ENCODE measurements around the gene PID1.

PID1 gene

DNA sequence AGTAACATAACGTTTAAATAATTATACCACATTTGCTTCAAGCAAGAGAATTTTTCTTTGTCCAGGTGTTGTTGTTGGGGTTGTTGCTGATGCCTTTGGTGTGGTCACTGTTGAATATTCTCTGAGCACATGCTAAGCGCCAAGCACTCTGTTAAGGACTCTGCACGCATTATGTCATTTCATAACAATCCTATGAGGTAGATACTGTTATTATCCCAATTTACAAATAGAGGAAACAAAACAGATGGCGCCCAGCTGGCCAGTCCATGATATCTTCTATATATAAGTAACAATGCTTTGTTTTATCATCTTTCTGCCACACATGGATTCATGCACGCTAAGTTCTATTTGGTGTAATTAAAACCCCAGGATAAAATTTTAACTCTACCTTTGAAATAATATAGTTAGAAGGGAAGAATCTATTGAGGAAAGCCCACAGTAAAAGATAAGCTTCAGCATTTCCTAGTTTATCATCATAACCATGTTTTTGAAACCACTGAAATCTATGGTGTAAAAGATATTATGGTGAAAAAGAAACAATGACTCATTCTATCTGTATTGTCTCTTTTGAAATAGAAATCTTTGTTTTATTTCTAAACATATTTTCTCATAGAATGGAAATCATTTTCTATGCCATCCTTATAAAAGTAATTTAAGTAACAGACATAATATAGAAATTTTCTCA lies 199.7 kb downstream of the PID1 start:
- DNase-seq (ENCODE audit: low spot score): no peak

DNA sequence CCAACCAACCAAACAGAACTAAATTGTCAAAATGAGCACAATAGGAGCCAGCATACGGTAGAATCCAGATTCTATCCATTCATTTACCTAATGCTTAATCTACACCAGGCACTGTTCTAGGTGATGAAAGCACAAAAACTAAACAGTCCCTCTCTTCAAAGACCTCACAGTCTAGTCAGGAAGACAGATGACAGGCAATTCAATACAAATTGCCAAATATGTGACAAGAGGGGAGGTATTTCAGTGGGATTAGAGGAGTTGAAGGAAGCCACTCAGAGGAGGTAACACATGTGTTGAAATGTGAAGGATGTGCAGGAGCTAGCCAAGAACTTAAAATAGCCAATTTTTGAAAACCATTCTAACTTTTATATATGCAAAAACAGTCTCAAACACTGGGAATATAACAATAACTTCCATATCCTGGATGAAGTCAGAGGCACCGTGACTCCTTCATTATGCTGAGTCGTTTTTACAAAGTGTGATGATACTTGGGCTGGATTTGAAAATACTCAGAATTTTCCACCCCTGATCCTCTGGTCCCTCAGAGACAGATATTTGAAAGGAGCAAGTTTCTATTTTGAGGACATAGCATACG lies 204.9 kb downstream of the PID1 start:
- DNase-seq (ENCODE audit: low spot score): no peak

DNA sequence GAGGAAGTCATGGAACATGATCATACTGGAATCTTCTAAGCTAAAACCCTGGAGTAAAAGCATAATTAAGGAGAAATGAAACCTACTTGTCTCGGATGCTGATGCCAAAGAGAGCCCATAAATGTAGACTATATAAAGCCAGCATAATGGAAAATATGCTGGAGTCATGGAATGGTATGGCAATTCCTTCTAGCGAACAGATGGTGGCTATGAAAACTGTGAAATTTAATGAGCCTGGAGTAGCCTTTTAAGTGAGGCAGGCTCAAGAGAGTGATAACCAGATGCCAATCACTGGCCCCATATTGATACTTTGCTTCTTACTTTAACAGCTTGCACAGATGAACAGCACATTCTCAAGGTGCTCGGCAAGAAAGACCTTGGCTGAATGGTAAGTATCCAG lies 206.3 kb downstream of the PID1 start:
- DNase-seq (ENCODE audit: low spot score): no peak

DNA sequence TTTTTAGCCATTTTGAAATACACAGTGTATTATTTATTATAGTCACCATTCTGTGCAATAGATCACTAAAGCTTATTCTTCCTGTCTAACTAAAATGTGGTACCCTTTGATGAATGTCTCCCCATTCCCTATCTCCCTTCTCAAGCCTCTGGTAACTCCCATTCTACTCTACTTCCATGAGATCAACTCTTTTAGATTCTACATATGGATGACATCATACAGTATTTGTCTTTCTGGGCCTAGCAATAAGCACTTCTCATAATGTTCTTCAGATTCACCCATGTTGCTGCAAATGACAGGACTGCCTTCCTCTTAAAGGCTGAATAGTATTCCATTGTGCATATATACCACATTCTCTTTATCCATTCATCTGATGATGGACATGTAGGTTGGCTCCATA lies 210.9 kb downstream of the PID1 start:
- no peak for DNase-seq (ENCODE audit: low spot score)

DNA sequence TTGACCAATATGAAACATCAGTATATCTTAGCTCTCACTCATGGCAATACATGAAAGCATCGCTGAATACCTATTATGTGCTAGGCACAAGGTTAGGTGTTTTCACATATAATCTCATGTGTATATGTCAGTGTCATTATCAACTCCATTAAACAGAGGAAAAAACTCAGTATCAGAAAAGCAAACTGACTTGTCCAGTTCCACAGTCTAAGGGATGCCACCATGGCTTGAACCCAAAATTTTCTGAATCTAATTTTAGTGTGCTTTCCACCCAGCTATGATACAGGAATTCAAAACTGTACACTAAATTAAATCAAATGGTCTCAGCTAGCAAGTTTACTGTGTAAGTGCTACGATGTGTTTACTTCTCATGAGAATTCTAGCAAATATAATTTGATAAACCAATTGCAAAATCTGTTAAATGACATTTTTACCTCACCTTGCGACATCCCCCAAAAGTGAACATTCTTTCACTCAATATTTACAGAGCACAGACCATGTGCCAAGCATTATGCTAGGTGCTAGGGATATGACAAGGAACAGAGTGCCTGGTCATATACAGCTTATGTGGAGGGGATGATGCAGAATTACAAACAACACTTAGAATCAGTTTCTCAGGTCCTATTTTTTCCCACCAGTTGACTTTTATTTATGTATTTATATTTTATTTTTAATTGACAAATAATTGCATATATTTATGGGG lies 211.6 kb downstream of the PID1 start:
- DNase-seq (ENCODE audit: low spot score): no peak

DNA sequence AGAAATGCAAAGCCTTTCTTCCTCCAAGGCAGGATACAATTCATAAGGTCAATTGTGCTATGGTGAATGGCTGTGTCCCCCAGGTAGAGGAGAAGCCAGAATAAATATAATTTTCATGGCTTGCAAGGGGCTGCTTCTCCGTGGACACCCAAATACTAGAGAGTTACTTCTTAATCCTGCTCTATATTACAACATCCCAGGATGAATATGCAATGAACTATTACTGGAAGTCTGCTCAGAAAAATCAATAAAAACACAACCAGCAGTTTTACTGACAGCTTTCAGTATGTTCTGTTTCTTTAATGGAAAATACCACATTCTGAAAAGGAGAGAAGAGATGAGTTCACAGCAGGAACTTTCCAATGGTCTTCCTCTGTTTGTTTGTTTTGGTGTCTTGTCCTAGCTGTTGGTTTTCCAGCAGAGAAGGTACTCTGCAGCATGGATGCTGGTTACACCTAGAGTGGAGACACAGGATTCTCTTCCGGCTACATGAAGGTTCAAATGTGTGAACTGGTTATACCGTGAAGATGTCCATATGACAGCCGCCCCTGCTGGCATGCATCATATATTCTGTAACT lies 213.0 kb downstream of the PID1 start:
- DNase-seq (ENCODE audit: low spot score): no peak

DNA sequence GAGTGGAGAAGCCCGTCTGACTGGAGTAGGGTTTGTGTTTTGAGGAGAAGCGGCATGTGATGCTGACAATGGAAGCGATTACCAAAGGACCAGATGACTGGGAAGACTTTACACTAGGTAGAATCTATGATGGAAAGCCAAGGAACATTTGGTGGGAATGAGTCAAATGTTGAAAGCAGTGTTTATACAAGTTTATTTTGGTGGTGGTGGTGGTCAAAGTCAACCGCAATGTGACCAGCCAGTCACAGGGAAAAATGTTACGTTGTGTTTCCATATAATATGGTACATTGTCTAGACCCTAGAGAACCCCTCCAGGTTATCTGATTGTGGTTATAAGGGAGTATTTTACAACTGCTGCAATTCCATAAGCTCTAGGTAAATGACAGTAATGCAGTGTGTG lies 216.8 kb downstream of the PID1 start:
- no peak for DNase-seq (ENCODE audit: low spot score)

DNA sequence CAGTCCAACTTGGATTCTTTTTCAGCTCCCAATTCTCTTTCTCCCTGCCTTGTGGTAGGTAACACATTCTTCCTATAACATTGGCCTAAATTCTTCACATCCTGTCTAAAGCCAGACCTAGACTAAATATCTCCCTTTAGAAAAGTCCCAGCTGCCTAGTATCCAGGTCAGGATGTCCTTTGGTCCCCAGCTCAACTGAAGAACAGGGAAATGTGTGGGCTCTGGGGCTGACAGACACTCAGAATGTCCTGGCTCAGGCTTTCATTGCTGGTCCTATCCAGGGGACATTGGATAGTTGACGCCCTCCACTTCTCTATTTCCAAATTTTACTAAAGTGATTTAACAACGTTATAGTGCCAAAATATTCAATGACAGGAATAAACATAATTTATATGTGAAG lies 219.3 kb downstream of the PID1 start:
- no peak for DNase-seq (ENCODE audit: low spot score)

DNA sequence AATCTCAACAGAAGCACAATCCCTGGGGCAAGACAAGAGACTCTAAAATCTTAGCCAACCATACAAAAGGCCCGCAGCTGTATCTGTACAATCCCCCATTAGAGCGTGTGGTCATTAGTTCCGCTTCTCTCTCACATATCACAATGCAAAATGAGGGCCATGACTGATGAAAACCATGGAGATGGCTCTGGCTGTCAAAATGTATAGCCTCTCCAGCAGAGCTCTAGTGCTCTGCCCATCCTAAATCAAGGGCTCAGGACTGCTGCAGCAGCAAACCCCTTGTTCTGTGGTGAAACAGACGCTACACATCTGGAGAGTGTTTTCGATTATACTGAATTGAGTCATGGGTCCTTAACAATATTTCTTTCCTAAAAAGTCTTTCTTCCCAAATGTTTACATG lies 221.0 kb downstream of the PID1 start:
- no peak for DNase-seq (ENCODE audit: low spot score)

DNA sequence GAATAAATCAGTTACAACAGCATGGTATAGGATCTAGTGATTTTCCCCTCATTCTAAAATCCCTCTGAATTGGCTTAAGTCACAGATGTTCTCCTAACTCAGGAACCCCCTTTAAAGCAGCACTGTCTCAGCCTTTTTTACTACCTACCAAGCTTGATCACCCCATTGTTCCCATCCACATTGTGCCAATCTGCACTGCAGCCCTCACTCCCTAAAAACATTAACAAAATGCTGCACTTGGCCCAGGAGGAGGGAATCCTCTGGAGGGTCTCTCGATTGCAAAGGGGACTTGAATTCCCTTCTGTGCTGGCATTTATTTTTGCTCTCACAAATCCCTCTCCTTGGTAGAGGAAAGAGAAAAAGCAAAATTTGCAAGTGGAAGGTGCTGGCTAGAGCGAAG lies 223.0 kb downstream of the PID1 start:
- no peak for DNase-seq (ENCODE audit: low spot score)

DNA sequence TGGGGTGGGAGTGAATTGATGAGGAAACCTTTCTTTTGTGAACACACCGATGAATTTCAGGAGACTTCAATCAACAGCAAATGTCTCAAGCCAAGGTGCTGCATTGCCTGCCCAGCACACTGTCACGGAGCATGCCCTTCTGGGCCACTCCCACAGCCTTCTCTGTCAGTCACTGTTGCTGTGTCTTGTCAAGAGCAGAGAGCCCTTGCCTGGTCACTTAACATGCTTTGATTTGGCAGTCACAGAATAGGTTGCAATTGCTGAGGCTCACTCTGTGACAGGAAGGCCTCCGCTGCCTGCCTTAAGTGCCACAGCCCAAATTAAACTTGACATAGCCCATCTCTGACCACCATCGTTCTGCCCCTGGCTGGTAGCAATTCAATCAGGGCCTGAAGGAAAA lies 225.4 kb downstream of the PID1 start:
- no peak for DNase-seq (ENCODE audit: low spot score)

DNA sequence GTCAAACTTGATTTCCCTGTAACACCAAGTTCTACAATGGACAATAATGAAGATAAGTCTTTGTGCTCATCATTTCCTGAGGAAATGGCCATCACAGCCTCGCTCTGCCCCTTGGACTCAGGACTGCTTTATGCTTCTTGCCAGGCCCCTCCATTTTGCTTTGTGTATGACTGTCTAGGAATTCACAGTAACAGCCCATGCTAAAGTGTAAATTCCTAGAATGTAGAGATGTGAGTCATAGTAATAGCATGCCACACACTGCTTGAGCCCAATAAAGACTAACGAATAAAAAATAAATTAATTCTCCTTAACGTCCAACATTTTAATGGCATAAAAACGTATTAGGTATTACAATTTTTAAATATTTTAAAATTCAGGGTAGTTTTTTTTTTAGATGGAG lies 226.5 kb downstream of the PID1 start:
- no peak for DNase-seq (ENCODE audit: low spot score)

DNA sequence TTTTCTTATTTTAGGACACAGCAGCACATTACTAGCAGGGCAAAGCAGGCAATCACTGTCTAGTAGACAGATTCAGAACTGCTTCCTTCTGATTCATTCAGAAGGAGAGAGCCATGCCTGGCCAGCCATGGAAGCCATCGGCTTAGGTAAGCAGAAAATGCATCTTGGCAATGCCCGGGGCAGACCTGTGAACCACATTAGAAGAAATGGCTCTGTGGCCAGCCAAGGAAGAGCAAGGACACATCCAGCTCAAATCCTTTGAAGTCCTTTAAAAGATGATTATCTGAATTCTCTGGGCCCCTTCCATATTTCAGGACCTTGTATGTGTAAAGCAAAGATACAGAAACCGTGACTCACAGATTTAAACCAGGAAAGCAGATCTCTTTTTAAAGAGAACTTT lies 227.4 kb downstream of the PID1 start:
- no peak for DNase-seq (ENCODE audit: low spot score)

DNA sequence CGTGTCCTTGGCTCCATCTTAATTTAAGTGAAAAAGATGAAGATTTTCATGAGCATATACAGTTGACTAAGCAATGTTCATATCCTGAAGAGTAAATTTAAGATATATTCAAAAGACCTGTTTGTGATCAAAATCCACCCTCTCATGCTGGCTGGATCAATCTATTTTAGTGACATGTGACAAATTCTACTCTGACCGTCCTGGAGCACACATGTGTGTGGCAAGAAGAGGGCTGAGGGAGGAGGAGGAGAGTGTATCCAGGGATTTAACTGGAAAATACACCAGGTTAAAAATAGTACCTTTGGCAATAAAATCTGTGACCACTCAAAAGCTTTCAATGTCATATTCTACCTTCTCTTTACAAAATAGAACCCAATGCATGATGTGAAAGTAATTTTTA lies 228.7 kb downstream of the PID1 start:
- no peak for DNase-seq (ENCODE audit: low spot score)

DNA sequence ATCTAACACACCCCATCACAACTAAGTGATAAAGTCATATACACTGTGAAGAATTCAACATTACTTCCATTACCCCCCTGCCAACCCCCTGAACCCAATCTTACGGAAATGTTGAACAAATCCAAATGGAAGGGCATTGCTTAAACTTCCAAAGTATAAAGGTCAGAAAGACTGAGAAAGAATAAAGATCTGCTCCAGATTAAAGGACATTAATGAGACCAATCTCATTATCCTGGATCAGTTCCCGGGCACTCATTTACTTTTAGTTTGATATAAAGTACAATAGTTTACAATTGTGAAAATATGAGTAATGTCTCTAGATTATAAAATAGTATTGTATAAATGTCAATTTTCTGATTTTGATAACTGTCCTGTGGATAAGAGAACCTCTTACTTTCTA lies 229.4 kb downstream of the PID1 start:
- no peak for DNase-seq (ENCODE audit: low spot score)

DNA sequence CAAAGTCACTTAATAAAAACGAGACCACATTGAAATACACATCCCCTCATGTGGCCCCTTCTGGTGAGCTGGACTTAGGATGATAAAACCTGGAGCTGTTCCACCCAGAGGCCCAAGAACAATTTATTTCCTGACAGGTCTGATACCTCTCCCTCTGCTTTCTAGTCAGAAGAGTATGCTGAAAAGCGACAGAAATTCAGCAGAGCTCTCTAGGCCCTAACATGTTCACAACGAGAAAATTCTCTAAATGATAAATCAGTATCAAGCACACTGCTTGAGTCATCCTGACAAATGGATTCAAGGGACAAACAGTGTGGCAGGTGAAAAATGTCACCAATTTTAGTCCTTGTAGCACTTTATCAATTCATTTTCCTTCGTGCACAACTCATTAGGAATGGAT lies 233.5 kb downstream of the PID1 start:
- no peak for DNase-seq (ENCODE audit: low spot score)

DNA sequence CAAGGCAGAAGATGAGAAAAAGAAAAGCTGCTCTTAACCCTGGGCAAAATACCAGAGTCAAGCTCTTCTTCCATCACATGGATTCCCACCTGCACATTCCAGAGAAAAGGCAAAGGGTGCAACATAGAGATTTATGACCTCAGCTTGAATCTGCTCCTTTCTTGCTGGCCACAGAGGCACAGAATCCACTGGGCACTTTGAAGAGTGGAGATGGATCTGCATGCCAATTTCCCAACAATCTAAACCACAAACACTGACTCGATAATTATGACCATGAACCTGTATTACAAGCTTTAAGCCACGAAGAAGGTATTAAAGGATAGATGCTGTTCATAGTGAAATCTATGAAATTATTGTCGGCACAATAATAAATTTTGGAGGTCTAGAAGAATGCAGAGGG lies 237.3 kb downstream of the PID1 start:
- no peak for DNase-seq (ENCODE audit: low spot score)

DNA sequence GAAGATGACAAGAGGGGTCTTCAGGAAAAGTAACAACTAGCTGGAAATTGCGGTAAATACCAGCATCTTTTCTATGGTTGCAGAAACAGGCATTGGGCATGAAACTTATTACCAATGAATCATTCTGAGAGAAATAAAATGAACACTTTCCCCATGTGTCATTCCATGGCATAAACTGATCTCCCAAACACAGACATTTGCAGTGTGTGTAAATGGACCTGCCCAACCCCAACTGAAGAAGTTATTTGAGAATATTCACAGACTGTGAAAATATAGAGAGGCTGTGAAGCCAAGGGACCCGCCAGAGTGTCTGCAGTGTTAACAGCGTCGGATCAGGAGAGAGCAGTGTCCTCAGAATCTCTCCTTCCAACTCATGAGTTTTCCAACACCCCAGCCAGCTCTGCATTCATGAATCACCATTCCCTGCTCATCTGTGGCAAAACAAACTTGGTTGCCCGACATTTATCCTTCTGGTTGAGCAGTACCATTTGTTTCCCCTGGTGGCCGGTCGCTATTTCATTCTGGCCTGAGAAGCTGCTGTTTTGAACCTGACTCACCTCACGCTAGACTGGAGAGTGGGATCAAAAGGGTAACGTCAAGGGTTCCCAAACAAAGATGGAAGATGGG lies 238.4 kb downstream of the PID1 start:
- no peak for DNase-seq (ENCODE audit: low spot score)

DNA sequence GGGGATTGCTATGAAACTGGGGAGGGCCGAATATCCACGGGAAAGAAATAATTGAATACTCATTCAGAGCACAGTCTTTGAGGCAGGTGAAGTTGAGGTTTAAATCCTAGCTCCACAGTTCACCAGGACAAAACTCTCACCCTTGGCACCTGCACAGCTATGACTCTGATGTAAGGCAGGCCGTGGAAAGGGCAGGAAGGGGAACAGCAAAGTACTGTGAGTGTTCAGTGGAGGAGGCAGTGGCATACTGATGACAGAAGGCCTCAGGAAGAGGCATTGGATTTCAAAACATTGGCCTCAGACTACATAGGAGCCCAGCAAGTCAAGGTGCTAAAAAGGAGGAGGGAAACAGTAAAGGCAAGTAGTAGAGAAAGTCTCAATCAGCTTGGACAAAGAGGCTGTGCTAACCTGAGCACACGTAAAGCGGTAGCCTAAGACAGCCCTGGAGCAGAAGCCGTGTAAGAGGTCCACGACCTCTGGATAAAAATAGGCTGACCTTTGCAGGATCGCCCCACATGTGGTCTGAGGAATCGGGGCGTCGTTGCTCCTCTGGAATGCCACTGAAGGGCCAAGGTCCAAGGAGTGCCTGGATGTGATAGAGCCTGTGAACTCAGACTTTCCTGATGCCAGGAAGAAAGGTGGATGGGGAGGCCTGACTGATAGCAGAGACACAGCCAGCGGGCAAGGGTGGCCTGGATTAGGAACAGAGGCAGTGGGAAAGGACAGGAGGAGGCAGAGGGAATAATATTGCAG lies 243.6 kb downstream of the PID1 start:
- no peak for DNase-seq (ENCODE audit: low spot score)

DNA sequence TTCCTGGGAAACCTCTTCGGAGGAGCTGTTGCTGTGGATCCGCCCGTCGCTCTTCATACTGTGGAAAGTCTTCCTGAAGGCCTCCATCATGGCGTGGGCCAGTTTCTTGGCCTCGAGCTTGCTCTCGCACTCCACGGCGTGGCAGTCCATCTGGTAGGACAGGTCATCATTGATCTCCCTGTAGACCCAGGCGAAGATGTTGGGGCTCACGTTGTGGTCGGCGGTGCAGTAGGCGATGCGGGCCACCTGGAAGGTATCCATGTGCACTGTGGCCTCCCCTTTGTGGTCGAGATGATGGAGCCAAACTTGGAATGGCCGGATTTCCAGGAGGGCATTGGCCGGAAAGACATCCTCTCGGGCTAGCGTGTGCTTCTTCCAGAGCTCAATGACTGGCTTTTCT lies 245.4 kb downstream of the PID1 start:
- no peak for DNase-seq (ENCODE audit: low spot score)

DNA sequence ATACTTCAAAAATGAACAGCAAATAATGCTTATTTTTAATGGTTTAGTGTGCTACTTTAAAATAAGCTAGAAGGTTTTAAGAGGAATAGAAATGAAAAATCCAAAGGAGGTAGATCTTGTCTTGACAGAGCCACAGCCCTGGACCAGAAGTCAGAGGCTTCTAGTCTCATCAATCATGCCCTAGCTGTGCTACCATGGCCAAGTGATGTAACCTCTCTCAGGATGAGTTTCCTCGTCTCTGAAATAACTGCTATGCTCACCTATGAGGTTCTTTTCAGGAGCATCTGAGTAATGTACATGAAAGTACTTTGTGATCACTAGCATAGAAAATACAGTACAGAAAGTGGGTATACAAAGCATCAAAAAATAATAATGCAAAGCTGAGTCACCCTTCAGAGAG lies 248.4 kb downstream of the PID1 start:
- DNase-seq (ENCODE audit: low spot score): no peak

DNA sequence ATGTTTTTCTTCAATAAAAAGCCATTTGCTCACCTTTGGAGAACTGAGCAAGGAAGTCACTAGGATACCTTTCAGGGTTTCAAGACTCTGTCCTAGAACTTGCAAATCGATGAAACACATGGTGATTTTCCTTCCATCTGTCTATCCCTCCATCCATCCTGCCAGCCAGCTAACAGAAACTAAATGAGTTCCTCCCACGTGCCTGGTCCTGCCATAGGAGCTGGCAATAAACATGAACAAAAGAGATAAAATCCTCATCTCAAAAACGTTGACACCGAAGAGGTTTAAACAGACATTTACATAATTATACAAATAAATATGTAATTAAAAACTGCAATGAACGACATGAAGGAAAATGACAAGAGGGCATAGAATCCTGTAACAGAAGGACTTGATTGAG lies 249.0 kb downstream of the PID1 start:
- DNase-seq (ENCODE audit: low spot score): no peak

Data from hematopoietic multipotent progenitor cell treated with erythropoietin and hydrocortisone succinate and interleukin-3 and kit ligand, for 15 days (in vitro differentiated cells).